Activated CD4-positive, alpha-beta T cell treated with anti-CD3 and anti-CD28 coated beads, Interleukin-2, amount 10 ng/mL, durations not matched to agents 7 days and 5 days (primary cell): ENCODE results near the gene ARHGAP32. TPM values are rescaled to one million over a fixed set of nuclear protein-coding genes. Genes with fewer than 3 reads are reported as not detected.

Experiments
- CTCF ChIA-PET: fragments of 350-600 bp; sonication (Branson Sonifier 250); formaldehyde crosslinking; loops from one replicate; lab custom pipeline; 2021; ENCODE audit warnings: antibody characterized with exemption; lab: Charles Lee
- POLR2A ChIA-PET: fragments of 350-600 bp; sonication (Branson Sonifier 250); formaldehyde crosslinking; loops from one replicate; lab custom pipeline; 2021; ENCODE audit warnings: antibody characterized with exemption; lab: Charles Lee
- DNase-seq: peaks from one replicate; pipeline ENCODE4 v3.0.0-alpha.2; 2020
- H3K27ac Mint-ChIP-seq: one replicate; pipeline ENCODE4 v1.8.0; 2021; ENCODE audit warnings: mild to moderate bottlenecking, moderate library complexity, mixed read lengths
- H3K27me3 Mint-ChIP-seq: one replicate; pipeline ENCODE4 v1.8.0; 2021; ENCODE audit warnings: mixed read lengths
- H3K36me3 Mint-ChIP-seq: one replicate; pipeline ENCODE4 v1.8.0; 2021; ENCODE audit warnings: low read depth, mixed read lengths
- H3K4me1 Mint-ChIP-seq: one replicate; pipeline ENCODE4 v1.8.0; 2021; ENCODE audit warnings: mixed read lengths
- H3K4me3 Mint-ChIP-seq: one replicate; pipeline ENCODE4 v1.8.0; 2021; ENCODE audit warnings: mild to moderate bottlenecking, moderate library complexity, mixed read lengths
- H3K9me3 Mint-ChIP-seq: one replicate; pipeline ENCODE4 v1.8.0; 2021; ENCODE audit warnings: mixed read lengths
- total RNA-seq, 2 experiments: library from RNA; stranded (reverse); gene quantifications; one replicate each; pipeline ENCODE4 v1.2.3, GENCODE V29; 2021

ARHGAP32 gene
- total RNA-seq, 2 experiments from 2014 or later: 4.8 to 5.1 TPM

DNA sequence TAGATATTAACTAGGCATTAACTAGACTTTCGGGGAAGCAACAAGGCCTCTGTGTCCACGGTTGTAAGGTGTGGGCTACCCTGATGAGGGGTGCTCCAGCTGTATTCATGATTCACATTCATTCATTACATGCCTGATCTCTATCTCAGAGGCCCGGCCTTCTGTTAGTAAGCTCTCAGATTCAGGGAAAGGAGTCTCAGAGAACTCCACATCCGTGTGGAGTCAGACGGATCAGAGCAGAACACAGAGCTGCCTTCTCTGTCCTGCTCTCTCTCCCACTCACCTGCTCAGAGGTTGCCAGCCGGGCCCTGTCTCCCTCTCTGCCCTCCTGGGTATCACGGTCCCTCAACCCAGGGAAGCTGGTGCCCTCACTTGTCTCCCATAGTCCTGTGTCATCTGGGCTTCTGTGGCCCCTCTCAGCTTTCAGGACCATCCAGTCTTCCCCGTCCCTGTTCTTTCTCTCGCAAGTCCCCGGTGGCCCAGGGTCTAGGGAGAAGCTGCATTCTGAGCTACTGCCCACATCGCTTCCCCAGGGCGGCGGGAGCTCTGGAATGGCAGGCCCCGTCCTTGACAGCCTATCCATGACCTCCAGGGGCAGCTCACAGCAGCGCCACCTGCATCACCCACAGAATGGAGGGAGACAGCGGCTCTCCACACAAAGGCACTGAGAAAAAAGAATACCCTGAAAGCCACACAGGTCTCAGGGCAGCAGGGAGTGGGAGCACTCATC is 253.8 kb downstream of the ARHGAP32 start:
- ChIA-PET POLR2A (no interaction called here), CTCF (interaction anchor here (0.6 to 0.7 kb wide), 2 partner anchors 12 to 394 kb away, joined by 3 to 4 read pairs; no protein-coding TSS in a partner anchor)
- H3K4me3 Mint-ChIP-seq: no peak overlapping the region
- no peaks in the 10 kb centered on the region for H3K9me3 Mint-ChIP-seq
- H3K27me3 Mint-ChIP-seq: no peaks in the 10 kb centered on the region
- H3K27ac Mint-ChIP-seq: peak overlapping the region; percentile 50
- no peak for DNase-seq
- no peaks in the 10 kb centered on the region for H3K36me3 Mint-ChIP-seq
- no peaks in the 10 kb centered on the region for H3K4me1 Mint-ChIP-seq

DNA sequence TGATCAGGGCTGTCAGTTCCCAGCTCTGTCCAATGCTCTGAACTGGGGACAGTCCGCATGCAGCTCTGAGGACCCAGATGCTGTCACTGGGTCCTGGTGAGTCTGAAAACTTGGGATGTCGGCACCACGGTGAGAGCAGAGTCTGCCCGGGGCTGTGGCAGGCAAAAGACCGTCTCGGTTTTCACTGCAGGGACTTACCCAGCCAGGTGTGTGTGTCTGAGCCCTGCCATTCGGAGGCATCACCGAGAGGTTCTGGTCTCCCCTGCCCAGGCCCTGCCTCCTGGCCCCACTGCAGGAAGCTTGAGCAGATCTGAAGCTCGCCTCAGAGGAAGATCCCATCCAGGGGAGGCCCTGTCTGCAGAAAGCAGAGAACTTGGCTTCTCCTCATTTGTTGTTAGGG is 254.6 kb downstream of the ARHGAP32 start:
- Mint-ChIP-seq H3K36me3 (no peaks in the 10 kb centered on the region), H3K27me3 (no peaks in the 10 kb centered on the region), H3K4me1 (no peaks in the 10 kb centered on the region), H3K4me3 (no peak overlapping the region), H3K27ac (peak overlapping the region; percentile 19), H3K9me3 (no peaks in the 10 kb centered on the region)
- CTCF ChIA-PET: interaction anchor here (1.9 kb wide), 1 partner anchor 11 kb away, joined by 5 read pairs; no protein-coding TSS in a partner anchor
- no peak for DNase-seq
- POLR2A ChIA-PET: no interaction called here

DNA sequence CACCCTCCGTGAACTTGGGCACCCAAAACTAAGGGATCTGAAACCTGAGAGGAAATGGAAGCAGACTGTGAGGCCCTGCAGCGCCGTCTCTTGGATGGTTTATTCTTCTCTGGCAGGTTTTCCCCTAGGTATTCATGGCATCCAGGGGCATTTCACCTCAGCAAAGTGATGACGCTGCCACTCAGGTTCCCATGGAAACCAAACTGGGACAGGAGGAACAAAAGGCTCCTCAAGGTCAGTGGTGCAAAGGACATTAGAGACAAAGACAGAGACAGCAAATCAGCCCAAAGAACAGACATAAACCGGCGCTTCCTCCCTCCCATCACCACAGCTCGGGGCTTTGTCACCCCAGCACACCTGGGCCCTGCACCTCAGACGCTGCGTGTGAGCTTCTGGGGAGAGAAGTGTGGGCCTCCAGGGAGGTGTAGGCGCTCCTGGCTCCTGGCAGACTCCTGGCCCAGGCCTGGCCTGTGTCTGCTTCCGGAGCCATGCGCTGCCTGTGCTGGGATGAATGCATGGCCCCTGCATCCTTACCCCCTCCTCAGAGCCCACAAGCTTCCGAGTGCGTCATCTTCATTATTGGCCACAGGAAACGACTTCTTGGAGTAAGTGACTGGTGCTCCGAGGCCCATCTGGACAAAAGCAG is 255.4 kb downstream of the ARHGAP32 start:
- POLR2A ChIA-PET: no interaction called here
- no peaks in the 10 kb centered on the region for H3K4me1 Mint-ChIP-seq
- CTCF ChIA-PET: interaction anchor here (1.9 kb wide), 1 partner anchor 11 kb away, joined by 5 read pairs; no protein-coding TSS in a partner anchor
- H3K36me3 Mint-ChIP-seq: no peaks in the 10 kb centered on the region
- H3K4me3 Mint-ChIP-seq: no peak overlapping the region
- no peak overlapping the region for H3K27ac Mint-ChIP-seq
- H3K9me3 Mint-ChIP-seq: no peaks in the 10 kb centered on the region
- H3K27me3 Mint-ChIP-seq: no peaks in the 10 kb centered on the region
- no peak for DNase-seq

DNA sequence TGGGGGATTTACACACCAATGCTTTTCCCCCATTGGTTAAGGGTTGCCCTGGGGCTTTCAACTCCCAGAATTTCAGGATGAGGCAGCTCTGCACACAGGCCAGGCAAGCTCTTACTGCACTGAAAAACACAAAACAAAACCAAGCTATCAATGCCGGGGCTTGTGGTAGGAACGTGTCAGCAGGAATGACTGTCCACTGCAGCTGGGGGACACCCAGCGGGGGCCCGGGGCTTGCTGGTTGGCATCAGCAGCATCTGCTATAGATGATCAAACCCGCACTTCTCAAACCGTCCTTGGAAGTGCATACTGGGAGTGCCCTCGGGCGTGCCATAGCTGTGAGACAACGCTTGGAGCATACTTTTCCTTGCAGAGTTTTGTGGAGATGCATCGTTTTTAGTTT is 257.2 kb downstream of the ARHGAP32 start:
- DNase-seq: no peak
- no peak overlapping the region for H3K27ac Mint-ChIP-seq
- no peaks in the 10 kb centered on the region for H3K36me3 Mint-ChIP-seq
- no peaks in the 10 kb centered on the region for H3K9me3 Mint-ChIP-seq
- H3K4me3 Mint-ChIP-seq: no peak overlapping the region
- H3K4me1 Mint-ChIP-seq: no peaks in the 10 kb centered on the region
- ChIA-PET POLR2A (no interaction called here), CTCF (interaction anchor here (0.6 to 0.9 kb wide), 2 partner anchors 149 to 282 kb away, joined by 3 read pairs; no protein-coding TSS in a partner anchor)
- no peaks in the 10 kb centered on the region for H3K27me3 Mint-ChIP-seq

DNA sequence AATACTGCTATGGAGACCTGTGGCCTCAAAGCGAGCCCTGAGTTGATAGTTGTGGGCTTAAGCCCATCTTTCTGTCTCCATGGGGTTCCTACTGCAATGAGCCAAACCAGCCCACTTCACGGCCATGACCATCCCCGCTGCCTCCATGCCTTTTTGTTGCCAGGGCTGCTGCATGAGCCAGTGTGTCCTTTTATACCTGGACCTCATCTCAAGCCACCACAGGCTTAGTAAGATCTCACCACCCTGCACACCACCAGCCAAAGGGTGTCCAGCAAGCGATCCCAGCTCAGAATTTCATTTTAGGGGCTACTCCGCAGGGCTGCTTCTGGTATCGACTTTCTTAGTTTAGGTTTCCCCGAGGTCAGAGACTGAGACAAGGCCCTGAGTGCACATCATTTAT is 257.8 kb downstream of the ARHGAP32 start:
- no peaks in the 10 kb centered on the region for H3K36me3 Mint-ChIP-seq
- DNase-seq: no peak
- H3K27ac Mint-ChIP-seq: no peak overlapping the region
- POLR2A ChIA-PET: no interaction called here
- H3K4me3 Mint-ChIP-seq: no peak overlapping the region
- CTCF ChIA-PET: no interaction called here
- no peaks in the 10 kb centered on the region for H3K27me3 Mint-ChIP-seq
- H3K9me3 Mint-ChIP-seq: no peaks in the 10 kb centered on the region
- H3K4me1 Mint-ChIP-seq: peaks cover 3% of the 10 kb centered on the region

DNA sequence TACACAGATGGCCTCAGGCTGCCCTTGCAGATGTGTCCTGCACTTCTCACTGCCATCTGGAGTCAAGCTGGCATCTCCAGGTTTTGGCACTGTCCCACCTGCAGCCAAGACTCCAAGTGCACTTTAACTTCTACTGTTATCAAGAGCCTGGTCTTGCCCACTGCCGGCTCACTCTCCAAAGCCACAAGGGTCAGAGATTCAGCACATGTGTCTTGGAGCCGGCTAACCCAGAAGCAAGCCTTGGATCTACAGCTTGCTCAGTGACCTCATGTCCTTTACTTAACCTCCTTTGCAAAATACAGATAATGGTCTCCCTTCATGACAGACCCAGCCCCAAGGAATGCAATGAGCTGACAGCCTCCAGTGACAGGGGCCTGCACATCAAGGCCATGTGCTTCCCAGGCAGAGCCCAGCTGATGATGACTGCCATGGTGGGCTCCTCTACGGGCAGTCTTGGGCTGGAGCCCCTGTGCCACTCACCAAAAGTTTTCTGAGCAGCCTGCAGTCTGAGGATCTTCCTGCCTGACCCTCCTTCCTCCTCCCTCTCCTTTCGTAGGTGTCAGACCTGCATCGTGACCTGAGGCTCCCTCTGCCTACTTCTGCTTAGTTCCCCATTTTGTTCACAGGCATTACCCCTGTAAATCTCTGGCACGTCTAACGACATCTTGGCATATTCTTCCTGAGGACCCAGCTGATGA is 258.5 kb downstream of the ARHGAP32 start:
- CTCF ChIA-PET: no interaction called here
- POLR2A ChIA-PET: no interaction called here
- no peak for DNase-seq
- Mint-ChIP-seq H3K9me3 (no peaks in the 10 kb centered on the region), H3K27ac (no peak overlapping the region), H3K4me1 (peaks cover 6% of the 10 kb centered on the region), H3K27me3 (no peaks in the 10 kb centered on the region), H3K36me3 (no peaks in the 10 kb centered on the region), H3K4me3 (no peak overlapping the region)

DNA sequence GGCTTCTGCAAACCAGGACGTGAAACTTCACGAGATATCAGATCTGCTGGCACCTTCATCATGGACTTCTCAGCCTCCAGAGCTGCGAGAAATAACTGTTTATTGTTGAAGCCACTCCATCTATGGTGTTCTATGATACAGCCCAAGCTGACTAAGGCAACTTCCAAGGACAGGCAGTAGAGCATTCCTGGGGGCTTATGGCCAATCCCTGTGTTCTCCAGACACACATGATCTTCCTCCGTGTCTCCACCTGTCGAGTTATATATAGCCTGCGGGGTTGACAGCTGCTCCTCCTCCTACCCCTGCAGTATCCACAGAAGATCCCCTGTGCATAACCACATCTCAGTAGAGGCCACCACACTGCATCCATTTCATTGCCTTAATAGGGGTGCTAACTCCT is 260.5 kb downstream of the ARHGAP32 start:
- CTCF ChIA-PET: interaction anchor here (0.6 kb wide), 1 partner anchor 774 kb away, joined by 5 read pairs; no protein-coding TSS in a partner anchor
- peaks cover 14% of the 10 kb centered on the region for H3K4me1 Mint-ChIP-seq
- no peaks in the 10 kb centered on the region for H3K9me3 Mint-ChIP-seq

DNA sequence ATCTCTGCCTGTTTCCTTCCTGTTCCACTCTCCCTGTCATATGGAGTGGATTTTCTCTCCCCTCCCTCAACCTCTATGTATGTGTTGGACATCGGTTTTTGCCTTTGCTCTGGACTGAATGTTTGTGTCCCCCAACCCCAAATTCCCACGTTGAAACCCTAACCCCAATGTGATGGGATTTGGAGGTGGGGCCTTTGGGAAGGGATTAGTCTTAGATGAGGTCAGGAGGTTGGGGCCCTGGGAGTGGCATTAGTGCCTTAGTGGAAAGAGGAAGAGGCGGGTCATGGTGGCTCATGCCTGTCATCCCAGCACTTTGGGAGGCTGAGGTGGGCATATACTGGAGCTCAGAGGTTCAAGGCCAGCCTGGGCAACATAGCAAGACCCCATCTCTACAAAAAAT is 261.1 kb downstream of the ARHGAP32 start:
- H3K4me3 Mint-ChIP-seq: no peak overlapping the region
- no peaks in the 10 kb centered on the region for H3K36me3 Mint-ChIP-seq
- no peaks in the 10 kb centered on the region for H3K9me3 Mint-ChIP-seq
- H3K27me3 Mint-ChIP-seq: no peaks in the 10 kb centered on the region
- ChIA-PET POLR2A (no interaction called here), CTCF (no interaction called here)
- no peak overlapping the region for H3K27ac Mint-ChIP-seq
- H3K4me1 Mint-ChIP-seq: peaks cover 14% of the 10 kb centered on the region
- no peak for DNase-seq

More for the DNA sequence above, 260.5 kb downstream of the ARHGAP32 start:
- no peak overlapping the region for H3K4me3 Mint-ChIP-seq
- H3K36me3 Mint-ChIP-seq: no peaks in the 10 kb centered on the region
- no peak for DNase-seq
- no peak overlapping the region for H3K27ac Mint-ChIP-seq
- H3K27me3 Mint-ChIP-seq: no peaks in the 10 kb centered on the region
- POLR2A ChIA-PET: no interaction called here

DNA sequence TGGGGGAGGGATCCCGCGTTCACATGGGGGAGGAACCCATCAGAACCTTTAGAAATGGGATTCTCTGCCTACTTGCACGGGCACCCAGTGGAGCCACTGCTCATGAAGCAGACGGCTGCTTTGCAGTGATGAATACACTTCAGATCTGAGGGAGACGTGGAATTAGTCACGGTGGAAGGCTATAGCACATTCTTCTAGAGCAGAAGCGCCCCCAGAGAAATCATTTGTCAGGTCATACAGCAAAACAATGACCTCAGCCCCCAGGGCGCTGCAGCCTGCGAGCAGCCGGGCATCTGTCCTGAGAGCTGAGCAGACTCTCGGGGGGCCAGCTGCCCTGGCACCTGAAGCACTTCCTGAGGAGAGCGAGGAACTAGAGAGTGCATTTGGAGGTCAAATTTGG is 262.1 kb downstream of the ARHGAP32 start:
- ChIA-PET POLR2A (interaction anchor here (0.6 kb wide), 1 partner anchor 1890 kb away, joined by 3 read pairs; no protein-coding TSS in a partner anchor), CTCF (interaction anchor here (1.4 kb wide), 1 partner anchor 27 kb away, joined by 4 read pairs; no protein-coding TSS in a partner anchor)
- Mint-ChIP-seq H3K27me3 (no peaks in the 10 kb centered on the region), H3K36me3 (no peaks in the 10 kb centered on the region), H3K9me3 (no peaks in the 10 kb centered on the region), H3K4me3 (no peak overlapping the region), H3K27ac (no peak overlapping the region), H3K4me1 (peaks cover 14% of the 10 kb centered on the region)
- no peak for DNase-seq

DNA sequence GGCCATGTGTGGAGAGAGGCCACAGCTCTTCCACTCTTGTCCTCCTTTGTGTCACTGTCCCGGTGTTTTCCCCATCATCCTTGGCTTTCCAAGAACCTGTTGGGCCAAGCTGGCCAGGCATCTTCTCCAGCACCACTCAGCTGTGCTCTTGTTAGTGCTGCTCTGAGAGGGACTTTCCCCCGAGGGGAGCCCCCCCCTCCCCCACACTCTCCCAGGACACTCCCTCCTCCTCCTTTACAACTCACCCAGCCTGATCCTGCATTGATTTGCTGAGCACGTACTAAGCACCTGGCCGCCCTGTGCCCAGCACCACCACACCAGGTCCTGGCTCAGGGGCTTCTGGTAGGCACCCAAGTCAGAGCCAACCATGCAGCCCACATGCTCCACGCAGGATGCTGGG is 262.7 kb downstream of the ARHGAP32 start:
- H3K27me3 Mint-ChIP-seq: no peaks in the 10 kb centered on the region
- peaks cover 14% of the 10 kb centered on the region for H3K4me1 Mint-ChIP-seq
- POLR2A ChIA-PET: interaction anchor here (0.6 kb wide), 1 partner anchor 1891 kb away, joined by 3 read pairs; no protein-coding TSS in a partner anchor

DNA sequence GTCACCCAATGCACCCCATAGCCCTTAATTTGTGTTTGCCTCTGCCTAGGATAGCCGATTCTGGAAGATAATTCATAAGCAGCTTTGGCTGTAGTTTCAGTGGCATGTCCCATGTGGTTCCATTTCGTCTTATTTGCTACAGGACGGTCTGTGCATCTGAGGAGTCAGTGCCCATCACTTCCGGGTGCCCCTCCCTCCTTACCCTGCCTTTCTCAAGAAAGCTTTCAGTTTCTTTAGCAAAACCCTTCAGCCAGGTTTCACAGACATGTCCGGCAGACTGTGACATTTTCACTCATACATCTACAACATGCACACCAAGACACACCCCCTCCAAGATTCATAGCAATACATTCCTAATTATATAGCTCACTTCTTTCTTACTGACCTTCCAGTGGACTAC is 263.7 kb downstream of the ARHGAP32 start:
- H3K27ac Mint-ChIP-seq: peak overlapping the region; percentile 68
- H3K27me3 Mint-ChIP-seq: no peaks in the 10 kb centered on the region
- no peaks in the 10 kb centered on the region for H3K36me3 Mint-ChIP-seq
- no peaks in the 10 kb centered on the region for H3K9me3 Mint-ChIP-seq
- ChIA-PET POLR2A (interaction anchor here (0.6 kb wide), 1 partner anchor 664 kb away, joined by 3 read pairs; no protein-coding TSS in a partner anchor), CTCF (interaction anchor here (0.8 kb wide), 1 partner anchor 22 kb away, joined by 3 read pairs; no protein-coding TSS in a partner anchor)
- H3K4me3 Mint-ChIP-seq: no peak overlapping the region
- H3K4me1 Mint-ChIP-seq: peaks cover 14% of the 10 kb centered on the region
- peak; percentile 22 for DNase-seq

More for the DNA sequence above, 262.7 kb downstream of the ARHGAP32 start:
- H3K36me3 Mint-ChIP-seq: no peaks in the 10 kb centered on the region
- H3K9me3 Mint-ChIP-seq: no peaks in the 10 kb centered on the region
- no peak for DNase-seq
- CTCF ChIA-PET: interaction anchor here (1.4 kb wide), 1 partner anchor 27 kb away, joined by 4 read pairs; no protein-coding TSS in a partner anchor
- H3K27ac Mint-ChIP-seq: no peak overlapping the region
- no peak overlapping the region for H3K4me3 Mint-ChIP-seq

DNA sequence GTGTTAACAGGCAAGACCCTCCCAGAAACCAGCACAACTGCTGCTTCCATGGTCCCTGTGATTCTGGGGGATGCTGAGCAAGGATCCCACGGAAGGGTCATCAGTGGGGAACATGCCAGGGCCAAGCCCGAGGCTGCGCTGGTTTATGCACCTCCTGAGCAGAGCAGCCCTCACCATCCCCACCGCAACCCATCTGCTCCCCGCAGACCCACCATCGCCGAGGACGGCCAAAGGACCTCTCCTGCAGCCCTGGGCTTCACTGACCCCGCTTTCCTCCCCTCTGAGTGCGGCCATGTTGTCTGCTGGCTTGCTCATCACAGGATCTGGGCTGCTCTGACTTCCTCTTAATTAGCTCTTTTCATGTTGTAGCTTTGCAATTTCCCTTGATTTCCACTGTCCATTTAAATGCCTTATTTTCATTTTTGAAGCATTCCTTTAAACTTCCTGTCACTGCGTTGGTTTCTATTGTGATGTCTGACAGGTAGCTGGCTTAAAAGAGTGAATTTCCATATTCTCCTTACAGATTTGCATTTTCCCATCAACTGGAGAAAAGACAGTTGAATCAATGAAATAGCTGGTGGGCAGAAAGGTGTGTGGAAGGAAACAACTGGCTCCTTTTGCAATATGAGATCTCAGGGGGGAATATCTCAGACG is 264.3 kb downstream of the ARHGAP32 start:
- CTCF ChIA-PET: interaction anchor here (0.8 kb wide), 2 partner anchors 22 to 43 kb away, joined by 3 read pairs; no protein-coding TSS in a partner anchor
- POLR2A ChIA-PET: interaction anchor here (0.6 kb wide), 2 partner anchors 153 to 663 kb away, joined by 3 read pairs; no protein-coding TSS in a partner anchor
- Mint-ChIP-seq H3K36me3 (no peaks in the 10 kb centered on the region), H3K4me1 (peaks cover 14% of the 10 kb centered on the region), H3K27ac (peak overlapping the region; percentile 68), H3K9me3 (no peaks in the 10 kb centered on the region), H3K27me3 (no peaks in the 10 kb centered on the region), H3K4me3 (no peak overlapping the region)
- DNase-seq: no peak
